ENCODE data around the gene NPC1. TPM values are rescaled to one million over a fixed set of nuclear protein-coding genes. Genes with fewer than 3 reads are reported as not detected.

The NPC1 gene
- total and polyA plus RNA-seq, 4 donors, result 9.5 to 46.7 (median 27.3) TPM

- no peak for TF ChIP-seq HNF4G (IDR thresholded peaks at IDR 0.05)
- TF ChIP-seq JUND (IDR thresholded peaks at IDR 0.05), result no peak
- TF ChIP-seq ATF3 (IDR thresholded peaks at IDR 0.05), result no peak
- TF ChIP-seq CTCF (IDR thresholded peaks at IDR 0.05; ENCODE audit: low read depth, low read length, missing input control), result no peak
- TF ChIP-seq NR2F2 (IDR thresholded peaks at IDR 0.05), result no peak
- no peak for TF ChIP-seq YY1 (IDR thresholded peaks at IDR 0.05)
- no peak for TF ChIP-seq EGR1 (IDR thresholded peaks at IDR 0.05; ENCODE audit: low read depth in 2 of 2)
- no peak for TF ChIP-seq FOXA1 (IDR thresholded peaks at IDR 0.05)
- TF ChIP-seq REST (IDR thresholded peaks at IDR 0.05), result no peak
- no peak for DNase-seq (ENCODE audit: low spot score)
- H3K27me3 ChIP-seq (ENCODE audit: control insufficient read depth in 4 of 4, insufficient read depth in 4 of 4, low read length in 3 of 4), result no peaks in the 10 kb centered on the region
- peaks cover 4 to 57% (median 40%) of the 10 kb centered on the region in 4 donors for H3K36me3 ChIP-seq (ENCODE audit: control insufficient read depth in 4 of 4, insufficient read depth in 3 of 4, low read depth in 1 of 4, low read length in 3 of 4)
- peaks cover 0 to 3% (median 0%) of the 10 kb centered on the region in 4 donors for H3K4me1 ChIP-seq (ENCODE audit: control insufficient read depth in 4 of 4, insufficient read depth in 4 of 4, low read length in 3 of 4)
- WGBS, result 38% methylated on average over 3 of the region's 3 CpGs
- no peak overlapping the region for H3K27ac ChIP-seq (ENCODE audit: low read depth in 1 of 2, low read length in 2 of 2)
- H3K9me3 ChIP-seq (ENCODE audit: control insufficient read depth in 4 of 4, low read length in 3 of 4), result no peaks in the 10 kb centered on the region
- no peak overlapping the region for H3K4me3 ChIP-seq (ENCODE audit: low read depth in 1 of 3, low read length in 3 of 3)
- no peak overlapping the region for H3K9ac ChIP-seq (ENCODE audit: low read depth in 1 of 2, low read length in 2 of 2)
Measured at GRCh38 chr18:23551978-23552377, 34.3 kb downstream of the NPC1 start.

- peaks cover 4 to 48% (median 38%) of the 10 kb centered on the region in 4 donors for H3K36me3 ChIP-seq (ENCODE audit: control insufficient read depth in 4 of 4, insufficient read depth in 3 of 4, low read depth in 1 of 4, low read length in 3 of 4)
- no peak overlapping the region for H3K27ac ChIP-seq (ENCODE audit: low read depth in 1 of 2, low read length in 2 of 2)
- DNase-seq (ENCODE audit: low spot score), result no peak
Measured at GRCh38 chr18:23550898-23551297, 35.4 kb downstream of the NPC1 start.

More at GRCh38 chr18:23550898-23551297, 35.4 kb downstream of the NPC1 start:
- peaks cover 0 to under 1% (median 0%) of the 10 kb centered on the region in 4 donors for H3K4me1 ChIP-seq (ENCODE audit: control insufficient read depth in 4 of 4, insufficient read depth in 4 of 4, low read length in 3 of 4)
- no peak for TF ChIP-seq NR2F2 (IDR thresholded peaks at IDR 0.05)
- no peak for TF ChIP-seq RXRA (IDR thresholded peaks at IDR 0.05)
- TF ChIP-seq HNF4A (conservative IDR thresholded peaks at IDR 0.05), result no peak
- TF ChIP-seq ATF3 (IDR thresholded peaks at IDR 0.05), result no peak
- TF ChIP-seq CTCF (IDR thresholded peaks at IDR 0.05; ENCODE audit: low read depth, low read length, missing input control), result no peak
- no peak overlapping the region for H3K4me3 ChIP-seq (ENCODE audit: low read depth in 1 of 3, low read length in 3 of 3)
- no peaks in the 10 kb centered on the region for H3K9me3 ChIP-seq (ENCODE audit: control insufficient read depth in 4 of 4, low read length in 3 of 4)
- H3K9ac ChIP-seq (ENCODE audit: low read depth in 1 of 2, low read length in 2 of 2), result no peak overlapping the region
- no peaks in the 10 kb centered on the region for H3K27me3 ChIP-seq (ENCODE audit: control insufficient read depth in 4 of 4, insufficient read depth in 4 of 4, low read length in 3 of 4)

All from liver (tissue), 9 donors.